Hematopoietic multipotent progenitor cell treated with erythropoietin and hydrocortisone succinate and interleukin-3 and kit ligand, for 15 days (in vitro differentiated cells): ENCODE results near the gene LPP.
"Not testable (repeated sequence)": the region's sequence is repeated elsewhere in the genome, so short reads cannot be mapped to it uniquely, and the experiment has no call there.

ENCODE experiments used
- DNase-seq: peaks from one replicate; pipeline ENCODE4 v3.0.0-alpha.2; 2015; ENCODE audit warnings: low spot score

Gene LPP, protein sequence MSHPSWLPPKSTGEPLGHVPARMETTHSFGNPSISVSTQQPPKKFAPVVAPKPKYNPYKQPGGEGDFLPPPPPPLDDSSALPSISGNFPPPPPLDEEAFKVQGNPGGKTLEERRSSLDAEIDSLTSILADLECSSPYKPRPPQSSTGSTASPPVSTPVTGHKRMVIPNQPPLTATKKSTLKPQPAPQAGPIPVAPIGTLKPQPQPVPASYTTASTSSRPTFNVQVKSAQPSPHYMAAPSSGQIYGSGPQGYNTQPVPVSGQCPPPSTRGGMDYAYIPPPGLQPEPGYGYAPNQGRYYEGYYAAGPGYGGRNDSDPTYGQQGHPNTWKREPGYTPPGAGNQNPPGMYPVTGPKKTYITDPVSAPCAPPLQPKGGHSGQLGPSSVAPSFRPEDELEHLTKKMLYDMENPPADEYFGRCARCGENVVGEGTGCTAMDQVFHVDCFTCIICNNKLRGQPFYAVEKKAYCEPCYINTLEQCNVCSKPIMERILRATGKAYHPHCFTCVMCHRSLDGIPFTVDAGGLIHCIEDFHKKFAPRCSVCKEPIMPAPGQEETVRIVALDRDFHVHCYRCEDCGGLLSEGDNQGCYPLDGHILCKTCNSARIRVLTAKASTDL

DNA sequence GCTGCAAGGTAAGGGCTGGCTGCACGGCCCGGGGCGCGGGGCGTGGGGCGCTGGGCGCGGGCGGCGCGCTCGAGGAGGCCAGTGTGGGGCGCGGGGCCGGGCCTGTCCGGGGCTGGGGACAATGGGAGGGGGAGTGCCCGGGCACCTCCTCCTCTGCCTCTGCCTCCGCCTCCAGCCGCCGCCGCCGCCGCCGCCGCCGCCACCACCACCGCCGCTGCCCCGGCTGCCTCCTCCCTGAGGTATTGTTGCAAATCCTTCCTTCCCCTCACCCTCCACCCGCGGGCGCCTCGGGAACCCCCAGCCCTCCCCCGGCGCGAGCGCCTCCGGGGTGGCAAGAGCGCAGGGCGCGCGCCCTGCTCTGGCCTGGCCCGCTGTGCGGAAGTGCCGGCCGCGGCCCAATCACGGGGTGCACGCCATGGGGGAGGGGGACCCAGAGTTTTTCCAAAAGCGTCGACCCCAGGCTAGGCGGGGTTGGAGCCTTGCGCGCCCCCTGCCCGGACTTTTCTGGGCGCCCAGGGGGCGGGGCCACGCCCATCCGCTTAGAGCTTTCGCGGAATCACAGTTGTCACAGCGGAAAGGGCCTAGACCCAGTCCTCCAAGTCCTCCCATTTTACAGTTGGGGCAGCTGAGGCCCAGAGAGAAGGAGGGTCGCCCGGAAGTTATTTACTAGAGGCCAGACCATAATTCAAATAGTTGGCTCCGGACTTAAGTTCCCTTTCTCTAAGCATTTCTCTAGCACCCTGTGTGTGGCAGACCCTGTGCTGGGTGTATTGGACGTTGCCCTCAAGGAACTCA is at the start of gene LPP:
TSS of gene LPP (plus strand) at position 144 of the 795 bp plus-strand sequence. CDS start 251,964 bp downstream, outside the sequence.
- no peak for DNase-seq

DNA sequence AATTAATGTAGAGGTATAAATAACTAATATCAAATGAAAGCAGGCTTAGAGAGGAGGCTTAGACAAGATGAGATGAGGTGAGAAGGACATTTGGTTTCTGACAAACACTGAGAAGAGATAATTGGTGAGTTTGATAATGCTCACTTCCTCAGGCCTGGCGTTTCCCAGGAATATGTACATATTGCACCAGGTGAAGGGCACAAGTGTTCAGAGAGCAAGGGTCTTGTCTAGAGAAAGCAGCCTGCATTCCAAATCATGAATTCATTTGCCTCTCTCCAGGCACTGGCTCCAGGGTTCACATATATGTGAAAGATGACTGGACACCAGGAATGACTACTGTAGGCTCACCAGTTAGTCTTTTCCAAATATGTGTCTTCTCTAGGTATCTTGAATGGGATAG is 48.0 kb upstream of the LPP start:
- no peak for DNase-seq

DNA sequence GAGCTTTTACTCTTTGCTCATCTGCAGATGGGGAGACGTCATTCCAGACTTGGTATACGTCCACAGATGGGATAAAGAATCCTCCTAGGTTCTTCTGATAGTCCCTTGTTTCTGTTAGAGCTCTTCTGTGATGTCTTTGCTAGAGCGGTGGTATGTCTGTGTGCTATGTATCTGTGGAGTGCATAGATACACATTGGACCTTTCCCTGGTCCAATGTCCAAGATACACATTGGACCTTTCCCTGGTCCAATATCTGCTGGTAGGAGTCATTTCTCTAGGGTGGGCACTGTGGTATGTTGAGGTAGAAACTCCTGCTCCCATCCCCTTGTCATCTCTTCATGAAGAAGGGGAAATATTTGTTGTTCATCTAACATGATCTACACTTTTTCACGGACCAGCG is 47.5 kb upstream of the LPP start:
- no peak for DNase-seq

DNA sequence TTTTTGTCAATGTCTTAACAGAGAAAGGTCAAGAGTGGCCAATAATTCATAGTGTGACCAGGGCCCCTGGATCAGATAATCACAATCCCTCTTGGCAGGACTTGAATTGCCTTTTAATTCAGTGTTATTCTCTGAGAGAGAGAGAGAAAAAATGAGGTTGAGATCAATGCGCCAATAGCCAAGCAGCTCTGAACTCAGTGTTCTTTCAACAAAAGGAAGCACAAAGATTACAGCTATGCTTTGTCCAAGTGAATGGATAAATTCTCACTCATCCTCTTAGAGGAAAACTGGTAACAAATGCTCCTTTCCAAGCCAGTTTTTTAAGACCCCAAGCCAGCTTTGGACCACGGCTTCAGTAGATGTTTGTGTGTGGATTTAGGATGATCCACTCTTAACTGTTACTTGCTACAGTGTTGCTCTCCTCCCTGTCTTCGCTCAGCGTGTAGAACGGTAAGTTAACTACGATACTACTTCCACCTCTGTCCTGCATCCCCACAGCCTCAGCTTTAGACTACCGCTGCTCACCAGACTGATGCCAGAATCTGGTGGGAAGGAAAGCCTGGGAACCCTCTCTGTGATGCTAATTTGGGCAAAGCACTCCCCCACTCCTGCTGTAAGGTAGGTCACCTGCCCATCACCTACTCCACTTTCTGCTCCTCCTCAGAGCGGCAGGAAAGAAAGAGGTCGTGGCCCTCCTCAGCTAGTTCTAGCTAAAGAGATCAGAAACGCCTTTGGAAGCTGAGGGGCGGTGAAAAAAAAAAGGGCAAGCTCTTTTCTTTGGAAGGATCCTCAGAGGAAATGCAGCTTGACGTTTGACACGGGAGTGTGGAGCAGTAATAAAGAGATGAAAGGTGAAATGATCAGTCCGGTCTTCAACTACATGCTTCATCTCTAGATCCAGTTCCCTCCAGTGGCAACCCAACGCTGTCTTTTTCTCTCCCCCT is 46.8 kb upstream of the LPP start:
- DNase-seq, result no peak

DNA sequence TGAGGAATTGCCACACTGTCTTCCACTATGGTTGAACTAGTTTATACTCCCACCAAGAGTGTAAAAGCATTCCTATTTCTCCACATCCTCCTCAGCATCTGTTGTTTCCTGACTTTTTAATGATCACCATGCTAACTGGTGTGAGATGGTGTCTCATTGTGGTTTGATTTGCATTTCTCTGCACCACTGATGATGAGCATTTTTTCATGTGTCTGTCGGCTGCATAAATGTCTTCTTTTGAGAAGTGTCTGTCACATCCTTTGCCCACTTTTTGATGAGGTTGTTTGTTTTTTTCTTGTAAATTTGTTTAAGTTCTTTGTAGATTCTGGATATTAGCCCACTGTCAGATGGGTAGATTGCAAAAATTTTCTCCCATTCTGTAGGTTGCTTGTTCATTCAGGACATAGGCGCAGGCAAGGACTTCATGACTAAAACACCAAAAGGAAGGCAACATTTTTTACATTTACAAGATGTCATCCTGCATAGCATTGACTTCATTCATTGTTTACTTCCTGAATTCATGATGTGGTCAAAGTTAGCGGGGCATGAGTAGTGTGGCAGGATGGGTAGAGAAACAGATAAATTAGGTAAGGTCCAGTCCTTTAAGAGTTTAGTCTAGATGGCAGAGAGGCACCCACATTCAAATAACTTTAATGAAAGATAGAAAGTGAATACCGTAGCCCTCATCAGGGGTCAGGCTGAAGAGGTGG is 45.1 kb upstream of the LPP start:
- DNase-seq, result no peak

DNA sequence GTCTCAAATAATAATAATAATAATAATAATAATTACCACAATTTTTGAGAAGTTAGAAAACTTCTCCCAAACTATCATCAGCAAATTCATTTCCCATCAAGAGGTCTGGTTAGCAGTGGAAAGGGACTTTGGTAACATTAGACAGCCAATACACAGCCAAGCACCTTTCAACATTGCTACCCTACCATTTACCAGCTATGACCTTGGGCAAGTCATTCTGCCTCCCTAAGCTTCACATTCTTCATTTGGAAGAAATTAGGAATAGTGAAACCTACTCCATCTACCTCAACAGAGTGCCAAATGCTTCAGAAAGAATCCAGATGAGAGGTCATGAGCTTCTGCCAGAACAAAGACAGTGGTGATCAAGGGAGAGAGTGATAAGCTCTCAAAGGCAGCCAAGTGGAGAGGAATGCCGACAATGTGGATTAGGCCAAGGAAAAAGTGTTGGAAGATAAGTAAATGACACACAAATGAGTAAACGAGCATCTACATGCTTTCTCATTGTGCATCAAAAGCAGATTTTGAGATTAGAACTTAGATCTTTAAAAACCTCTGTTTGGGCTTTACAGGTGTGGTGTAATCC is 42.9 kb upstream of the LPP start:
- no peak for DNase-seq

DNA sequence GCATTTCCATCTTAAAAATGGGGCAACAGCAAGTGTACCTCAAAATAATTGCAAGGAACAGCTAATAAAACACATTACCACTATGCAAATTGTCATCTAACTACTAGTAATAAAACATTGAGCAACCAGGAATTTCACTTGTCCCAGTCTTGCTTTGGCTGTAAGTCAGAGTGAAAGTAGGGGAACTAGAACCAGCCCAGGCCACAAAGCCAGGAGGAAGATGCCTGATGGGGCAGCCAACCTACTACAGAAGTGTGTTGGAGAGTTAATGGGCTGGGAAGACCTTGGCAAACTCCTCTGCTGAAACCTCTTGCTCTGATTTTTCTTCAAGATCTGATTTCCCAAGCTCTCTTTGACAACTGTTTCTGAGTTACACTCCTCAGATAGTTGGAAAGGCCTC is 40.2 kb upstream of the LPP start:
- no peak for DNase-seq

DNA sequence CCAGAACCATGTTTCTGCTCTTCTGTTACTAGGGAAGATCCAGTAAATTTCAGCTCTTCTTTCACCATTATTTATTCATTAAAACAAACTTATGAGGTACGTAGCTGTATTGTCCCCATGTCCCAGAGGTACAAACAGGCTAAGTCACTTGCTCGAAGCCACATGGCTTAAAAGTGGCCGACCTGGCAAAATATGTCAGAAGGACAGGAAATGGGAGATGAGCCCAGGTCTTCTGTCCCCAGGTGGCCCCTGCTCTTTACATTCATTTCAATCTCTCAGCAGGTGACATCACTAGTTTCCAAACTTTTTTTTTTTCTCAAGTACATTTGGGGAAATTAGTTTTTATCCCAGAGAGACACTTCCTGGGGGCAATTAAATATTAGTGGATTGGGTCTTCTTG is 34.1 kb upstream of the LPP start:
- DNase-seq, result no peak

DNA sequence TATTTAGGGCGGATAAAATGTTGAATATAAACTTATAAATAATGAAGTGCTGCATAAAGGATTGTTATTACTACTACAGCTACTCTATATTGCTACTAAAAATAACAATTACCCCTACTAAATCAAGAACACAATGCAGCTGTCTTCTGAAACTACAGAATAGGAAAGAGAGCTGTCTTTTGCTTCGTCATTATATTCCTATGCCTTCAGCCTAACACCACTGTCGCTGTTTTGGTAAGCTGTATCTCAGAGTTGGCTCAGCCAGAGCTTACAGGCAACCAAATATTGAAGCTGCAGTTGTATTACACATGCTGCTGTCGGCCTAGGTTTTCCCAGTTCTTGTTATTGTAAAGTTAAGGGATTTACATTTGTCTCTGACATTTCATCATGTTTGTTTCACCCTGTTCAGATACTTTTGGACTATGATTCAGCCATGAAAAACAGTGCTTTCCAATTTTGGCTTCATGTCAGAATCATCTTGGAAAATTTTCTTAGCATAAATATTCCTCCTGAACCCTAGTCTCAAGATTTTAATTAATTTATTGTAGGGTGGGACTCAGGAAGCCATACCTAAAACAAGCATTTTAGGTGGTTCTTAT is 31.3 kb upstream of the LPP start:
- DNase-seq, result no peak

DNA sequence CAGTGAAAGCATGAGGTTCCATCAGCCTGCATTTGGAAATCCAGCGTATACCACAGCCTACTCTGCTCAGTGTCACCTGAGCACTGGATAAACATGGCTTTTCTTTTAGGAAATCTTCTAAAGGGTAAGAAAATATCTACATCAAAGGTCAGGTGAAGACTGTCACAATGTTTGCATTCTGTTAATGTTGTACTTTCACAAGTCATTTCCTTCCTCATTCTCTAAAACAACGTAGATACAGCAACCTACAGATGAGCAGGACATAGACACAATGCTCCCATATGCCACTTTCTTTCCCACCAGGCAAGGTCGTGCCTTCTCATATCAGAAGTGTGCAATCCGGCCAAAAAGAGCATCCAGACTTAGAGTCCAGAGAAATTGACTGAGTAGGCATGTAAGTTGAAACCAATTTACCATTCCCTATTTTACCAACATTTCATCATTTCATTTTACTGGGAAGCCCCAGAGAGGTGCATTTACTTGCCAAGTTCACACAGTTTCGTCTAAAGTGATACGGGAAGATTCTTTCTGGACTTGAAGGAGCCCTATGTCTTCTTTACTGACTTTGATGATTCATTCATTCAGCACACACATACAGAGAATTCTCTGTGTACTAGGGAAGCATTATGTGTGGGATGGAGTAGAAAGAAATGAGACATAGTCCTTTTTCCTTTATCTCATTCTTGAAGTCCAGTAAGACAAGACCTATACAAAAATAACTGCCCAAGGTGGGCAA is 30.6 kb upstream of the LPP start:
- no peak for DNase-seq

DNA sequence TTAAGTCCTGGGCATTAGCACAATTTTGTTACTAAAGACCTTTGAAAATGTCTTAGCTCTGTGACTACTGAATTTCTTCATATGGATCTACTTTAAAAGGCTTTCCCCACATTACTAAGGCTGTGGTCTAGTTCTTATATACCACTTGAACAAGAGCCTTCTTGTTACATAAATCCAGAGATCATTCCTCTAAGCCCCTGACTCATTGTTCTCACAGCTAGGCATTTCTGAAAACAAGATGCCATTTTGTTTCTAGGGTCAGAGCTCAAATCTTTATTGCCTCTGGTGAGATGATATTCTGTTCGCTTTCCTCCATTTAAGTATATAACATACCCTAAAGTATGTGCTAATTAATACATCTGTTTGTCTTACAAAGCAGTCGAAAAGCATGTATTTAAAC is 29.8 kb upstream of the LPP start:
- DNase-seq, result no peak

DNA sequence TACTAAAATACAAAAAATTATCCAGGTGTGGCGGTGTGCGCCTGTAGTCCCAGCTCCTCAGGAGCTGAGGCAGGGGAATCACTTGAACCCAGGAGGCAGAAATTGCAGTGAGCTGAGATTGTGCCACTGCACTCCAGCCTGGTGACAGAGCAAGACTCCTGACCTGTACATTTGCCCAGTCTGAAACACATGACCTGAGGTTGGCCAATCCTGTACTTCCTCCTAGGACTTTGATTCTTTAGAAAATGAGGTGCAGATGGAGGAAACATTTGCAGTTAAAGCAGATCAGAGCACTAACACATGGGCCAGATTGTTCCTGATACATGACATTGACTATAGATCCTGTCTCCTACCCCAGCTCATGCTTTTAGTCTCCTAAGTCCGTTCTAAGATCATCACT is 28.9 kb upstream of the LPP start:
- DNase-seq, result no peak

DNA sequence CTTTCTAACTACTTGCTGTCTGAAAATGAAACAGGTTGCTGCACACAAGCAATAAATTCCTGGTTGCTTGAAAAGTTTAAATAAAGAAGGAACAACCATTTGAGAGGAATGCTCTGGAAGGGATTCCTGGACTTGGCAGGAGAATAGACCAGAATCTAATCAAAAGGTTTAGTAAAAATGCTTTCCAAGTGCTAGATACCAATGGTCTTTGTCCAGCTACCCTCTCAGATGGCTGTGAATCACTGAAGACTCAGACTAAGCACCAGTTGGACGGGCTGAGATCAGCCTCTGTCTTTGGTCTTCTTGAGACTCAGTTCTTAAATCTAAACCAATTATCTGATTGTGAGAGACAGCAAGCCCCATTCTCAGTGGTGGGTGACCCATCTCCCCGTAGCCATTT is 27.7 kb upstream of the LPP start:
- no peak for DNase-seq

DNA sequence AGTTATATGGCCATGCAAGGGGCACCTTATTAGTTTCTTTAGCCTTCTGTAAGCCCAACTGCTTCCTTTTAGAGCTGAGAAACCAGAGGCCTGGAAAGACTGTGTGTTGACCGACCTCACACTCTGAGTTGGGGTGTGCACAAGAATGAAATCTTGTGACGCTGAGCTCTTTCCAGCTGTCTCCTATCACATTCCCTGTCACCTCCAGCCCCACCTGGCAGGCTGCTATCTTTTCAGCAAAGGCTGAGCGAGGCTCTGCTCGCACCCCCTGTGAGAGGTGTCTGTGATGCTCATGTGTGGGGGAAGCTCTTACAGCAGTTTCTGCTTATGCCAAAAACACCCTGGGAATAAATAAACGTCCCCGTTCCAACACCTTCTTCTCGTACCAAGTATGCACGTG is 27.0 kb upstream of the LPP start:
- DNase-seq, result no peak

DNA sequence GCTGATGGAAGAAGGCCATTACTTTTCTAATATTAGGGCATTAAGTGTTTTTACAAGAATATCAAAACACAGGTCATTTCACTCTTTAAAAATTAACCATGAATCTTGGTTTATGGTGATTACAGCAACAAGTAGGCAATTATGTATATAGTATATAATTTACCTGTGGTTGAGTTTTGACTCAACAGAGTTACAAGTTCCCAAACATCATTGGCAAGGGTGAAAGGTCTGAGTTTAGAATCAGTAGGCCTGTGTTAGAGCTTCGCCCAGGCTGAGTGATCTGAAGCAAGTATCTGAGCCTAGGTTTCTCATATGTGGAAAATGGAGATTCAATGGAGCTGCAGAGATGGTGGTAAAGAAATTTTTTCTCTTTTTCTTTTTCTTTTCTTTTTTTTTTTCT is 25.1 kb upstream of the LPP start:
- DNase-seq, result no peak

DNA sequence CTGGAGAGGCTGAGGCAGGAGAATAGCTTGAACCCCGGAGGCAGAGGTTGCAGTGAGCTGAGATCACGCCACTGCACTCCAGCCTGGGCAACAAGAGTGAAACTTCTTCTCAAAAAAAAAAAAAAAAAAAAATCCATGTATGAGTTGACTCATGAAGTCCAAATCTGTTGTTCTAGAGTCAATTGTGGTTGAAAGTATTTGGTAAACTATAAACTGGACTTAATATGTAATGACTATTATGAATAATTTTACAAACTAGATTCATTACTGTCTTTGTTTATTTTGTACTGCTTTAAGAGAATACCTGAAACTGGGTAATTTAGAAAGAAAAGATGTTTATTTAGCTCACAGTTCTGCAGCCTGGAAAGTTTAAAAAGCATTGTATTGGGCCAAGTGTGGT is 22.9 kb upstream of the LPP start:
- DNase-seq, result not testable (repeated sequence)

DNA sequence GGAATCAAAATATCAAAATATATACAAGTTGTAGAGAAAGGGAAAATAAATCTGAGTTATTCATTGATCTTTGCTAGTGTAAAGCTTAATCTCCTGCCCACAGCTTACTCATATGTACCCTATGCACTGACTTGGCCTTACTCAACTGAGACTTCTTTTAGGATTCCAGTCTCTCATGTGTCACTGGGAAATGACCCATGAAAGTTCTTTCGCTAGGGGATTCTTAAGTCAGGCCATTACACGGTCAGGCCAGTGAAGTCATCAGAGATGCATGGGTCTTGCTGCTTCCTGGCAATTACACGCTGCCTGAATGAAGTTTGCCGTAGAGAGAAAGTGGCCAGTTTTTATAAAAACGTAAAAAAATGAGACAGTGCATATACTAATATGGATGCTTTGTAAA is 20.7 kb upstream of the LPP start:
- DNase-seq, result no peak

DNA sequence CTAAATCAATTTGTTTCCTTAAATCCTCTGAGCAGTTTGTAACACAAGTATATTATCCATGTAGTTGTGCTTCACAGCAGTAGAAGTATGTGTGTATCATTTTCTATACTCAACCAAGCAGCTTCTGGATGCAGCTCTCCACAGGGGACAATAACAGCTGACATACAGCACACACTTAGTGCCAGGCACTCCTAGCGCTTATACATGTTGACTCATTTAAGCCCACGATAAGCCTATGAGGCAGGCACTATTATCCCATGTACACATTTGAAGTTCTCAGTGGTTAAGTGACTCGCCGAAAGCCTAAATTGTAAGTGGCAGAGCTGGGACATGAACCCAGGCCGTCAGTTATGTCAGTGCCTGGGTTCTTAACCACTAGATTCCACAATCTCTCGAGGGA is 20.3 kb upstream of the LPP start:
- no peak for DNase-seq

DNA sequence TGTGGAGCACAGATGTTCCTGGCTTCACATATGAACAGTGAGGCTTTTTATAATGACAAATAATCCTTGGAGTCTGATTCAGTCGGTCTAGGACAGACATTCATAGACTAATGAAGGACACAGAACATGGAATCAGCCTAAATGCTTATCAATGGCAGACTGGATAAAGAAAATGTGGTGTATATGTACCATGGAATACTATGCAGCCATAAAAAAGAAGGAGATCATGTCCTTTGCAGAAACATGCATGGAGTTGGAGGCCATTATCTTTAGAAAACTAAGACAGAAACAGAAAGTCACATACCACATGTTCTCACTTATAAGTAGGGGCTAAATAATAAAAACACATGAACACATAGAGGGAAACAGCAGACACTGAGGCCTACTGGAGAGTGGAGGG is 19.9 kb upstream of the LPP start:
- DNase-seq, result no peak

DNA sequence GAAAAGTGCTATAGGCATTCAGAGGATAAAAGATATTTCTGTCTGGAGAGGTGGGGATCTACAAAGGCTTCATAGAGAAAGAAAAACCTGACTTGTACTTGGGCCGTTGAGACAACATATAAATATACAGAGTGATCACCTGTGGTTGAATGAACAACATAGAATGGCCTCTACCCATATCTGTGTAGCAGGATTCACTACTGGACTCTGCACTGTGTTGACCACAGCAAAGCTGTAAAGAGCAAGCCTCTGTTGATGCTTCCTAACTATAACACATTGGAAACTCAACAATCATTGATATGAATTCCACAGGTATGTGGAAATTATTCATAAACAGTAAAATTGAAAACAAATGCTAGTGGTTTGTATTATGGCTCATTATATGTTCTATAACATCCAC is 19.1 kb upstream of the LPP start:
- no peak for DNase-seq
